K562 (cell line): ENCODE data around the gene CORO2A. TPM values are rescaled to one million over a fixed set of nuclear protein-coding genes. Genes with fewer than 3 reads are reported as not detected.

ENCODE experiments used
- ATAC-seq: fragments of 200-7000 bp; cut with Tn5 transposase; 3 replicates; pipeline ENCODE4 v1.9.1; 2020; ENCODE audit warnings: moderate library complexity
- BruUV-seq: library from RNA; stranded (reverse); fragments of 400-500 nt; replicated peaks from 2 replicates; lab custom pipeline; 2021; lab: Mats Ljungman, UMichigan
- CTCF ChIA-PET: fragments of 300-600 bp; formaldehyde crosslinking; extraction: SDS; loops from one replicate; lab custom pipeline; 2021; ENCODE audit warnings: low intra/inter-chr PET ratio; lab: Yijun Ruan, JAX
- POLR2A ChIA-PET: fragments of 300-600, 350-650 bp; sonication (Branson Sonifier 250); formaldehyde crosslinking; extraction: SDS; loops from one replicate; lab custom pipeline; 2021; ENCODE audit warnings: antibody characterized with exemption, inconsistent platforms; lab: Yijun Ruan, JAX
- DNase-seq, 4 experiments: peaks; one replicate each; pipeline versions ENCODE4 v3.0.0 to v3.0.0-alpha.2; 2011 to 2018; ENCODE audit warnings: low spot score in 3 of 4, mixed read lengths in 3 of 4; ENCODE audit errors: extremely low read depth in 1 of 4
- FAIRE-seq: peaks from 2 replicates; lab custom pipeline; 2011; peaks lifted over from hg19 to GRCh38; lab: Jason Lieb, UNC
- H2AFZ ChIP-seq: 2 replicates; pipeline ENCODE4 v1.6.0; 2011; ENCODE audit warnings: low read depth, low read length, control low read depth, inconsistent platforms
- H3K27ac ChIP-seq: fragments of 200-600 bp; 3 replicates; pipeline ENCODE4 v1.8.0; 2011; ENCODE audit warnings: low read depth, mild to moderate bottlenecking, control low read depth, inconsistent platforms, low read length, moderate library complexity, mixed read lengths; ENCODE audit errors: extremely low read depth
- H3K27me3 ChIP-seq, 2 experiments: fragments of 300-600 bp in 1 of 2; 2 replicates in 1 of 2; 3 replicates in 1 of 2; pipeline versions ENCODE4 v1.6.0 to v1.8.0; 2011; ENCODE audit warnings: inconsistent platforms in 2 of 2, low read length in 2 of 2, mild to moderate bottlenecking in 1 of 2, mixed read lengths in 1 of 2, moderate library complexity in 1 of 2; ENCODE audit not compliant: control insufficient read depth in 2 of 2, insufficient read depth in 2 of 2
- H3K36me3 ChIP-seq: fragments of 300-600 bp; 3 replicates; pipeline ENCODE4 v1.8.0; 2011; ENCODE audit warnings: mild to moderate bottlenecking, low read length, inconsistent platforms; ENCODE audit not compliant: control insufficient read depth, insufficient read depth
- H3K4me1 ChIP-seq, 2 experiments: fragments of 200-600 bp in 1 of 2; replicated peaks in 1 of 2; 2 replicates in 1 of 2; 3 replicates in 1 of 2; pipeline versions ENCODE4 v1.5.1 to v1.8.0; 2011; ENCODE audit warnings: inconsistent platforms in 2 of 2, low read length in 2 of 2, mild to moderate bottlenecking in 1 of 2, mixed read lengths in 1 of 2, moderate library complexity in 1 of 2; ENCODE audit not compliant: control insufficient read depth in 2 of 2, insufficient read depth in 2 of 2
- H3K4me2 ChIP-seq: 2 replicates; pipeline ENCODE4 v1.6.1; 2011; ENCODE audit warnings: low read length, control low read depth, inconsistent platforms, mixed read lengths; ENCODE audit not compliant: insufficient read depth
- H3K4me3 ChIP-seq: fragments of 200-600 bp; sonication (generic), shearing (Covaris generic); 2 replicates; pipeline ENCODE4 v1.5.1; 2016; ENCODE audit warnings: control low read depth, inconsistent platforms
- H3K79me2 ChIP-seq: fragments of 200-600 bp; 3 replicates; pipeline ENCODE4 v1.8.0; 2011; ENCODE audit warnings: low read length, inconsistent platforms; ENCODE audit not compliant: control insufficient read depth, insufficient read depth
- H3K9ac ChIP-seq, 2 experiments: 2 replicates each; pipeline versions ENCODE4 v1.6.0 to v1.6.1; 2011; ENCODE audit warnings: low read depth in 2 of 2, low read length in 2 of 2, control low read depth in 1 of 2, inconsistent platforms in 1 of 2, mild to moderate bottlenecking in 1 of 2, mixed read lengths in 1 of 2; ENCODE audit not compliant: insufficient read depth in 1 of 2
- H3K9me1 ChIP-seq: one replicate; pipeline ENCODE4 v1.6.0; 2011; ENCODE audit warnings: inconsistent platforms, mild to moderate bottlenecking, low read length, moderate library complexity; ENCODE audit not compliant: control insufficient read depth, insufficient read depth
- H3K9me3 ChIP-seq: replicated peaks from 2 replicates; pipeline ENCODE4 v1.5.1; 2011; ENCODE audit warnings: low read depth, low read length, inconsistent platforms; ENCODE audit not compliant: control insufficient read depth, insufficient read depth
- H4K20me1 ChIP-seq: replicated peaks from 2 replicates; pipeline ENCODE4 v1.6.1; 2011; ENCODE audit warnings: low read length, inconsistent platforms, mixed read lengths; ENCODE audit not compliant: control insufficient read depth, insufficient read depth
- ATF4 ChIP-seq: fragments of 450-650 bp; formaldehyde crosslinking; IDR thresholded peaks from 2 replicates; pipeline ENCODE4 v1.4.0; 2022; ENCODE audit warnings: mild to moderate bottlenecking, moderate library complexity
- ATF7 ChIP-seq: fragments of 450-650 bp; IDR thresholded peaks from 2 replicates; pipeline ENCODE4 v1.7.1; 2014; ENCODE audit warnings: mild to moderate bottlenecking, moderate library complexity
- FOXM1 ChIP-seq, 2 experiments: fragments of 450-650 bp in 1 of 2; sonication (generic) in 1 of 2; formaldehyde crosslinking in 1 of 2; IDR thresholded peaks; 2 replicates each; pipeline versions ENCODE4 v1.6.1 to v1.9.0; 2017 to 2022; ENCODE audit warnings: low read depth in 2 of 2, mild to moderate bottlenecking in 2 of 2, missing genetic modification reagents in 1 of 2, moderate library complexity in 1 of 2
- GTF2F1 ChIP-seq: IDR thresholded peaks from 2 replicates; pipeline ENCODE4 v1.6.1; 2011; ENCODE audit warnings: low read depth, low read length, improper control_type of control experiment
- ILK ChIP-seq: fragments of 450-650 bp; IDR thresholded peaks from 2 replicates; pipeline ENCODE4 v1.6.1; 2016; ENCODE audit warnings: missing genetic modification characterization, low read depth, mild to moderate bottlenecking, missing compliant biosample characterization, moderate library complexity, borderline replicate concordance
- MAZ ChIP-seq, 2 experiments: fragments of 450-650 bp in 1 of 2; sonication (generic) in 1 of 2; formaldehyde crosslinking; IDR thresholded peaks in 1 of 2; conservative IDR thresholded peaks in 1 of 2; 2 replicates each; pipeline versions ENCODE4 v1.4.0 to v1.5.0; 2020; ENCODE audit warnings: mild to moderate bottlenecking in 1 of 2, missing genetic modification reagents in 1 of 2
- MTA1 ChIP-seq: fragments of 450-650 bp; IDR thresholded peaks from 2 replicates; pipeline ENCODE4 v1.6.1; 2017; ENCODE audit warnings: borderline replicate concordance
- NR2C1 ChIP-seq, 2 experiments: fragments of 450-650 bp; IDR thresholded peaks; 2 replicates each; pipeline ENCODE4 v1.6.1; 2017; ENCODE audit warnings: mild to moderate bottlenecking in 2 of 2, antibody characterized with exemption in 1 of 2, inconsistent platforms in 1 of 2, missing compliant biosample characterization in 1 of 2, missing genetic modification characterization in 1 of 2
- RB1 ChIP-seq: fragments of 450-650 bp; IDR thresholded peaks from 2 replicates; pipeline ENCODE4 v1.6.1; 2017; ENCODE audit warnings: low read depth, mild to moderate bottlenecking
- RBFOX2 ChIP-seq: fragments of 200-400 bp; formaldehyde crosslinking; IDR thresholded peaks from 2 replicates; pipeline ENCODE4 v1.6.1; 2017; ENCODE audit warnings: low read depth, mild to moderate bottlenecking, low read length, moderate library complexity
- SRSF7 ChIP-seq: fragments of 200-400 bp; formaldehyde crosslinking; optimal IDR thresholded peaks from 2 replicates; pipeline ENCODE3; 2017; ENCODE audit warnings: mild to moderate bottlenecking, low read depth, low read length
- TAL1 ChIP-seq: fragments of 450-650 bp; IDR thresholded peaks from 2 replicates; pipeline ENCODE4 v1.6.1; 2016; ENCODE audit warnings: mild to moderate bottlenecking
- TRIM25 ChIP-seq: fragments of 450-650 bp; IDR thresholded peaks from 2 replicates; pipeline ENCODE4 v1.7.0; 2016; ENCODE audit warnings: borderline replicate concordance
- ZNF280B ChIP-seq: fragments of 250-450 bp; sonication (Bioruptor Pico); IDR thresholded peaks from 2 replicates; pipeline ENCODE4 v1.5.1; 2021; ENCODE audit warnings: mild to moderate bottlenecking
- ZNF583 ChIP-seq: fragments of 250-450 bp; sonication (Bioruptor Pico); IDR thresholded peaks from 2 replicates; pipeline ENCODE4 v1.4.0; 2020
- WGBS: fragments of 100-300 bp; shearing (Covaris generic); methylation state at CpG from one replicate; pipeline ENCODE4 v1.1.6; 2016; ENCODE audit warnings: low coverage, mixed read lengths; ENCODE audit not compliant: insufficient coverage; ENCODE audit errors: missing lambda C conversion rate; 5-methylcytosine and 5-hydroxymethylcytosine counted together
- in situ Hi-C: fragments of 300-500 bp; cut with MboI; formaldehyde crosslinking; loops from 4 replicates; pipeline ENCODE4 v1.15.0; 2018; ENCODE audit warnings: inconsistent platforms, mixed read lengths
- intact Hi-C: fragments of 100-400 bp; cut with micrococcal nuclease; formaldehyde crosslinking; loops from 2 replicates; pipeline ENCODE4 v1.14.2; 2022
- polyA plus RNA-seq, 8 experiments: library from polyadenylated mRNA; depleted of rRNA in 4 of 8; stranded (reverse) in 5 of 8; unstranded in 3 of 8; fragments of >200 nt; fragmentation: Nextera tagmentation in 2 of 8; fragmentation: Illumina TruSeq in 1 of 8; extraction: Ambion mirVana in 2 of 8; extraction: Trizol in 1 of 8; gene quantifications; 2 replicates each; pipeline versions ENCODE4 v1.2.1 to v1.2.3, GENCODE V29; 2011 to 2014; ENCODE audit warnings: inconsistent platforms in 1 of 8, missing spikeins in 1 of 8
- total RNA-seq, 7 experiments: library from RNA; depleted of rRNA in 6 of 7; stranded (reverse); fragments of >200 nt in 6 of 7; fragmentation: Illumina TruSeq in 2 of 7; extraction: Trizol in 2 of 7; gene quantifications; 2 replicates each; pipeline versions ENCODE4 v1.2.1 to v1.2.3, GENCODE V29; 2011 to 2021; ENCODE audit warnings: low replicate concordance in 1 of 7

CORO2A gene
- total and polyA plus RNA-seq, 9 of the 15 experiments (the other 6 are each of a cell fraction or from before 2014, with no cell fraction given), result 9.5 to 26.6 (median 18.0) TPM

- 11% methylated on average over 38 of the region's 47 CpGs for WGBS
- CTCF ChIA-PET, result interaction anchor here (0.5 to 1.3 kb wide), 4 partner anchors 71 to 583 kb away, joined by 3 to 4 read pairs (median 3); partner anchors contain the start of gene TRIM14
- no peak for TF ChIP-seq MTA1
- TF ChIP-seq SRSF7, result no peak
- TF ChIP-seq ATF4, result no peak
- 0 out of 2 replicates have a peak, but pooled peaks have one; percentile 9 for TF ChIP-seq RBFOX2
- 0 out of 2 replicates have a peak, but pooled peaks have one; percentile 5 for TF ChIP-seq ATF7
- peak in 1 of 2 experiments; percentile 40; a peak in 1 of 4 replicates for TF ChIP-seq MAZ (CRISPR knock-in tag; conservative IDR thresholded peaks at IDR 0.05 in 1 of 2, IDR thresholded peaks at IDR 0.05 in 1 of 2)
- peak; percentile 25; the same call in 1 of the 2 replicates for TF ChIP-seq ZNF583
- no peak for TF ChIP-seq TRIM25
- 0 out of 2 replicates have a peak, but pooled peaks have one; percentile 4 for TF ChIP-seq RB1
- no peak for TF ChIP-seq NR2C1 (IDR thresholded peaks at IDR 0.05)
- no peak for TF ChIP-seq NR2C1 (tag; IDR thresholded peaks at IDR 0.05)
- no peak for TF ChIP-seq TAL1
- no peak for TF ChIP-seq ZNF280B
- TF ChIP-seq GTF2F1, result no peak
- no peak for TF ChIP-seq ILK (tag)
- TF ChIP-seq FOXM1 (IDR thresholded peaks at IDR 0.05; ENCODE audit: low read depth), result no peak
- 0 out of 2 replicates have a peak, but pooled peaks have one; percentile 31 for TF ChIP-seq FOXM1 (CRISPR knock-in tag; IDR thresholded peaks at IDR 0.05; ENCODE audit: low read depth)
These were observed 550 bp downstream of the CORO2A start for GRCh38 chr9:98191671-98192502.

More at GRCh38 chr9:98191671-98192502, 550 bp downstream of the CORO2A start:
- Histone ChIP-seq H3K9ac (peak overlapping the region; percentile 59 to 93), H3K79me2 (peaks cover 48% of the 10 kb centered on the region), H3K27me3 (no peaks in the 10 kb centered on the region), H2AFZ (peak overlapping the region; percentile 80), H3K27ac (peak overlapping the region; percentile 60), H3K4me3 (peak overlapping the region; percentile 85), H3K9me3 (no peaks in the 10 kb centered on the region), H3K36me3 (peaks cover 4% of the 10 kb centered on the region; the same call in 1 of the 3 replicates), H3K9me1 (no peaks in the 10 kb centered on the region), H3K4me2 (peak overlapping the region; percentile 84), H4K20me1 (no peaks in the 10 kb centered on the region), H3K4me1 (peaks cover 28 to 31% of the 10 kb centered on the region in 2 experiments; a peak in 4 of 5 replicates)
- intact Hi-C loops (loop anchor here (2.0 kb wide), 3 partner anchors 23 to 269 kb away; partner anchors contain the start of genes TRIM14 and TRMO), in situ Hi-C loops (no loop called here)
- ATAC-seq (peak; percentile 67), DNase-seq (peak; percentile 59 to 82 (median 73)), FAIRE-seq (no peak)
- POLR2A ChIA-PET, result interaction anchor here (0.5 to 1.3 kb wide), 5 partner anchors 10 to 145 kb away, joined by 3 to 4 read pairs (median 4); no protein-coding TSS in a partner anchor
- BruUV-seq, result no TSS peak
